Caco-2 (cell line): Measurements from ENCODE around the gene EVPL. TPM values are rescaled to one million over a fixed set of nuclear protein-coding genes. Genes with fewer than 3 reads are reported as not detected.

ENCODE experiments used
- BruUV-seq: library from RNA; stranded (reverse); fragments of 400-500 nt; replicated peaks from 2 replicates; lab custom pipeline; 2021; lab: Mats Ljungman, UMichigan
- CTCF ChIA-PET: fragments of 300-600 bp; sonication (Branson Sonifier 250); formaldehyde crosslinking; loops from one replicate; lab custom pipeline; 2022; ENCODE audit warnings: antibody characterized with exemption; lab: Charles Lee
- POLR2A ChIA-PET: fragments of 300-600 bp; sonication (Branson Sonifier 250); formaldehyde crosslinking; loops from one replicate; lab custom pipeline; 2022; ENCODE audit warnings: antibody characterized with exemption; lab: Charles Lee
- DNase-seq, 2 experiments: peaks; one replicate each; pipeline versions ENCODE4 v3.0.0 to v3.0.0-alpha.2; 2020 to 2022
- H3K27me3 ChIP-seq: replicated peaks from 2 replicates; pipeline ENCODE4 v1.6.0; 2011; ENCODE audit warnings: low read length; ENCODE audit not compliant: control insufficient read depth, insufficient read depth
- H3K36me3 ChIP-seq: 2 replicates; pipeline ENCODE4 v1.5.1; 2011; ENCODE audit warnings: low read length; ENCODE audit not compliant: control insufficient read depth, insufficient read depth
- H3K4me1 ChIP-seq: fragments of 250-450 bp; sonication (Bioruptor Pico); 2 replicates; pipeline ENCODE4 v1.5.1; 2020; ENCODE audit warnings: mild to moderate bottlenecking
- H3K4me3 ChIP-seq: 2 replicates; pipeline ENCODE4 v1.5.1; 2011; ENCODE audit warnings: low read depth, mild to moderate bottlenecking, control low read depth, low read length
- H3K9me3 ChIP-seq: fragments of 250-450 bp; sonication (Bioruptor Pico); 2 replicates; pipeline ENCODE4 v1.5.1; 2020; ENCODE audit warnings: mild to moderate bottlenecking, moderate library complexity
- H3K27ac Mint-ChIP-seq: one replicate; pipeline ENCODE4 v1.8.0; 2022; ENCODE audit warnings: mixed read lengths; ENCODE audit not compliant: unreplicated experiment
- H3K27me3 Mint-ChIP-seq: one replicate; pipeline ENCODE4 v1.8.0; 2022; ENCODE audit warnings: mixed read lengths; ENCODE audit not compliant: insufficient read depth, unreplicated experiment
- H3K36me3 Mint-ChIP-seq: one replicate; pipeline ENCODE4 v1.8.0; 2022; ENCODE audit warnings: mild to moderate bottlenecking, mixed read lengths; ENCODE audit not compliant: insufficient read depth, unreplicated experiment
- H3K4me1 Mint-ChIP-seq: one replicate; pipeline ENCODE4 v1.8.0; 2022; ENCODE audit warnings: low read depth, mixed read lengths; ENCODE audit not compliant: unreplicated experiment
- H3K4me3 Mint-ChIP-seq: one replicate; pipeline ENCODE4 v1.8.0; 2022; ENCODE audit warnings: mild to moderate bottlenecking, moderate library complexity, mixed read lengths; ENCODE audit not compliant: unreplicated experiment
- H3K9me3 Mint-ChIP-seq: one replicate; pipeline ENCODE4 v1.8.0; 2022; ENCODE audit warnings: mixed read lengths; ENCODE audit not compliant: unreplicated experiment
- intact Hi-C: fragments of 100-400 bp; cut with micrococcal nuclease; formaldehyde crosslinking; loops from one replicate; pipeline ENCODE4 v1.10.0; 2022; ENCODE audit not compliant: unreplicated experiment
- total RNA-seq: library from RNA; stranded (reverse); gene quantifications from 2 replicates; pipeline ENCODE4 v1.2.3, GENCODE V29; 2022
- TF ChIP-seq, protein P1 (sequence below), 2 experiments: fragments of 200-600 bp in 1 of 2; IDR thresholded peaks; 1 replicate in 1 of 2; 2 replicates in 1 of 2; pipeline versions ENCODE4 v1.5.1 to v1.8.0; 2011 to 2022; ENCODE audit warnings: antibody characterized with exemption in 1 of 2, control low read depth in 1 of 2, inconsistent platforms in 1 of 2, low read depth in 1 of 2, low read length in 1 of 2, mild to moderate bottlenecking in 1 of 2, moderate library complexity in 1 of 2; ENCODE audit not compliant: insufficient read depth in 1 of 2, severe bottlenecking in 1 of 2, unreplicated experiment in 1 of 2

The EVPL gene
- total RNA-seq, 1 experiment from 2014 or later = 0.16 TPM

DNA sequence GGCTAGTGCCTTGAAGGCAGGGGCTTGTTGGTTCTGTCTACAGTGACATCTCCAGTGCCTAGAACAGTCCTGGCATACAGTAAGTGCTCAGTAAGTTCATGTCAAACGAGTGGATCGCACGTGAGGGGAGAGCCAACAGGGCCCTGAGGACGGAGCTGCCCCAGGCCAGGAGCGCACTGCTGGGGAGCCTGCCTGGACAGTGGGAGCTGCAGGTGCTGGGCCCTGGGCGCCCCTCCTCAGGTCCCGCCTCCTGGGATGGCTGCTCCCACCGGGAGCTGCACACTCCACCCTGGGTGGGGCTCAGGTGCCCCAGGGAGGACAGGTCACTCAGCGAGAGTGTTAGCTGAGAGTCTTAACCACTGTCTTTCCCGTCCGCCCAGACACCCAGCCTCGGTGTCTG, 1.8 kb downstream of the EVPL start:
- Mint-ChIP-seq H3K9me3 (no peaks in the 10 kb centered on the region), H3K27ac (no peak overlapping the region), H3K4me3 (no peak overlapping the region), H3K27me3 (no peaks in the 10 kb centered on the region), H3K36me3 (peaks cover 8% of the 10 kb centered on the region), H3K4me1 (peaks cover 12% of the 10 kb centered on the region)
- no peaks in the 10 kb centered on the region for H3K9me3 ChIP-seq
- no peaks in the 10 kb centered on the region for H3K27me3 ChIP-seq
- BruUV-seq = no TSS peak
- H3K36me3 ChIP-seq = no peaks in the 10 kb centered on the region
- no peak overlapping the region for H3K4me3 ChIP-seq
- POLR2A ChIA-PET = no interaction called here
- peaks cover 11% of the 10 kb centered on the region for H3K4me1 ChIP-seq
- intact Hi-C loops = no loop called here
- TF ChIP-seq, protein P1, sequence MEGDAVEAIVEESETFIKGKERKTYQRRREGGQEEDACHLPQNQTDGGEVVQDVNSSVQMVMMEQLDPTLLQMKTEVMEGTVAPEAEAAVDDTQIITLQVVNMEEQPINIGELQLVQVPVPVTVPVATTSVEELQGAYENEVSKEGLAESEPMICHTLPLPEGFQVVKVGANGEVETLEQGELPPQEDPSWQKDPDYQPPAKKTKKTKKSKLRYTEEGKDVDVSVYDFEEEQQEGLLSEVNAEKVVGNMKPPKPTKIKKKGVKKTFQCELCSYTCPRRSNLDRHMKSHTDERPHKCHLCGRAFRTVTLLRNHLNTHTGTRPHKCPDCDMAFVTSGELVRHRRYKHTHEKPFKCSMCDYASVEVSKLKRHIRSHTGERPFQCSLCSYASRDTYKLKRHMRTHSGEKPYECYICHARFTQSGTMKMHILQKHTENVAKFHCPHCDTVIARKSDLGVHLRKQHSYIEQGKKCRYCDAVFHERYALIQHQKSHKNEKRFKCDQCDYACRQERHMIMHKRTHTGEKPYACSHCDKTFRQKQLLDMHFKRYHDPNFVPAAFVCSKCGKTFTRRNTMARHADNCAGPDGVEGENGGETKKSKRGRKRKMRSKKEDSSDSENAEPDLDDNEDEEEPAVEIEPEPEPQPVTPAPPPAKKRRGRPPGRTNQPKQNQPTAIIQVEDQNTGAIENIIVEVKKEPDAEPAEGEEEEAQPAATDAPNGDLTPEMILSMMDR (IDR thresholded peaks at IDR 0.05; ENCODE audit: insufficient read depth in 1 of 2, low read depth in 1 of 2, low read length in 1 of 2, severe bottlenecking in 1 of 2, unreplicated experiment in 1 of 2) = no peak
- CTCF ChIA-PET = interaction anchor here (1.2 kb wide), 1 partner anchor 11 kb away, joined by 4 read pairs; no protein-coding TSS in a partner anchor
- no peak for DNase-seq

DNA sequence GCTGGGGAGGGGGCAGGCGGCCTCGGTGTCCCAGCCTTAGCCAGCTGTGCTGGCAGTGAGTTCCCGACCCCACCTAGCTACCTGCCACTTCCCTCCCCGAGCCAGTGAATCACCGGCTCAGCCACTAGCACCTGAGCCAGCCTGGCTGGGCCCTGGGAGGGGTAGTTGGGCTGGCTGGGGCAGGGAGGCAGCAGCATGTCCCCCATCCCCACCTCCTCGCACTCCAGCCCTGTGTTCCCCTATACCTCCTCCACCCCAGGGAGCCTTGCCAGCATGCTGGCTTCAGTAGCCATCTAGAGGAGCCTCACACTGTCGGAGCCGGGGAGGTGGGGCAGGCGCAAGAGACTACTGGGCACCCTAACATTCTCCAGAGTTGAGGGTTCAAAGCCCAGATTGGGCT, 2.8 kb downstream of the EVPL start:
- Mint-ChIP-seq H3K4me3 (no peak overlapping the region), H3K27me3 (no peaks in the 10 kb centered on the region), H3K36me3 (peaks cover 8% of the 10 kb centered on the region), H3K27ac (no peak overlapping the region), H3K9me3 (no peaks in the 10 kb centered on the region), H3K4me1 (peaks cover 14% of the 10 kb centered on the region)
- intact Hi-C loops = no loop called here
- TF ChIP-seq, protein P1 (IDR thresholded peaks at IDR 0.05; ENCODE audit: insufficient read depth in 1 of 2, low read depth in 1 of 2, low read length in 1 of 2, severe bottlenecking in 1 of 2, unreplicated experiment in 1 of 2) = no peak
- no peaks in the 10 kb centered on the region for H3K27me3 ChIP-seq
- no peaks in the 10 kb centered on the region for H3K9me3 ChIP-seq
- no TSS peak for BruUV-seq
- no peak overlapping the region for H3K4me3 ChIP-seq
- ChIA-PET POLR2A (no interaction called here), CTCF (interaction anchor here (1.2 kb wide), 1 partner anchor 10 kb away, joined by 9 read pairs; no protein-coding TSS in a partner anchor)
- no peak for DNase-seq
- H3K4me1 ChIP-seq = peaks cover 4% of the 10 kb centered on the region
- no peaks in the 10 kb centered on the region for H3K36me3 ChIP-seq

- Histone ChIP-seq H3K4me3 (no peak overlapping the region), H3K27me3 (no peaks in the 10 kb centered on the region), H3K9me3 (no peaks in the 10 kb centered on the region), H3K4me1 (no peaks in the 10 kb centered on the region), H3K36me3 (no peaks in the 10 kb centered on the region)
- intact Hi-C loops = no loop called here
- TF ChIP-seq, protein P1 (IDR thresholded peaks at IDR 0.05; ENCODE audit: insufficient read depth in 1 of 2, low read depth in 1 of 2, low read length in 1 of 2, severe bottlenecking in 1 of 2, unreplicated experiment in 1 of 2) = no peak
- no TSS peak for BruUV-seq
- ChIA-PET POLR2A (no interaction called here), CTCF (interaction anchor here (1.2 kb wide), 1 partner anchor 10 kb away, joined by 9 read pairs; no protein-coding TSS in a partner anchor)
- no peaks in the 10 kb centered on the region for H3K27me3 Mint-ChIP-seq
- peak in 1 of 2 experiments; percentile 35 for DNase-seq
- peaks cover 9% of the 10 kb centered on the region for H3K4me1 Mint-ChIP-seq
- H3K4me3 Mint-ChIP-seq = no peak overlapping the region
- H3K36me3 Mint-ChIP-seq = peaks cover 5% of the 10 kb centered on the region
- no peak overlapping the region for H3K27ac Mint-ChIP-seq
- no peaks in the 10 kb centered on the region for H3K9me3 Mint-ChIP-seq
Observed at GRCh38 chr17:76023900-76024237, 3.2 kb downstream of the EVPL start.
